Middle frontal gyrus (tissue), 1 donor: ENCODE measurements around the gene MSH4.
"Not testable (repeated sequence)": the region's sequence is repeated elsewhere in the genome, so short reads cannot be mapped to it uniquely, and the experiment has no call there.

ENCODE experiments used
- DNase-seq: peaks from one replicate; pipeline ENCODE4 v3.0.0-alpha.2; 2015; ENCODE audit warnings: low spot score; ENCODE audit errors: extremely low spot score

Gene MSH4

DNA sequence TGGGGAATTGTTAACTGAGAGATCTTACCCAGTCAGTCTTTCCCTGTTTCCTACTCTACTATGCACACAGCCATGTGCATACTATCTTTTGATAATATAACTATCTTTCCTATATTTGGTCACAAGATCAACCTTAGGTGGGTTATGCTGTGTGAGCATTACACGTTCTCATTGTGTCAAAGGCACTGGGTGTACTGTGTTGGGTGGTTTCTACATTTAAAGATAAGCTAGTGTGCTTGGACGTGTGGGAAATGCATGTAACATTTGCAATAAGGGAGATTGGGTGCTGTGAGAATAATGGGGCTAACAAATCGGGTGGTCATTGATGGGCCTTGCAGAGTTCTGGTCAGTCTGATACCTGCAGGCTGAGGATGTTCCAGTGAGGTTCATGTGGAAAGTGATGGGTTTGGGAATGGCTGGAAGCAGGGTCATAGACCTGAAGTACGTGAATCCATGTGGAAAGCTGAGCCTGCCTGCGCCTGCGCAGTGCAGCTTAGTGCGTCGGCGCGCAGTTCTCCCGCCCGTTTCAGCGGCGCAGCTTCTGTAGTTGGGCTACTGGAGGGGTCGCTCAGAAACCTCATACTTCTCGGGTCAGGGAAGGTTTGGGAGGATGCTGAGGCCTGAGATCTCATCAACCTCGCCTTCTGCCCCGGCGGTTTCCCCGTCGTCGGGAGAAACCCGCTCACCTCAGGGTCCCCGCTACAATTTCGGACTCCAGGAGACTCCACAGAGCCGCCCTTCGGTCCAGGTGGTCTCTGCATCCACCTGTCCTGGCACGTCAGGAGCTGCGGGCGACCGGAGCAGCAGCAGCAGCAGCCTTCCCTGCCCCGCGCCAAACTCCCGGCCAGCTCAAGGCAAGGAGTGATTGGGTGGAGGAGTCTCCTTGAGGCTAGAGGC lies at the start of gene MSH4:
Gene MSH4 (plus strand): TSS at position 507 of the 897 bp plus-strand sequence. CDS start 104 bp downstream, at position 611.
- DNase-seq, result no peak

DNA sequence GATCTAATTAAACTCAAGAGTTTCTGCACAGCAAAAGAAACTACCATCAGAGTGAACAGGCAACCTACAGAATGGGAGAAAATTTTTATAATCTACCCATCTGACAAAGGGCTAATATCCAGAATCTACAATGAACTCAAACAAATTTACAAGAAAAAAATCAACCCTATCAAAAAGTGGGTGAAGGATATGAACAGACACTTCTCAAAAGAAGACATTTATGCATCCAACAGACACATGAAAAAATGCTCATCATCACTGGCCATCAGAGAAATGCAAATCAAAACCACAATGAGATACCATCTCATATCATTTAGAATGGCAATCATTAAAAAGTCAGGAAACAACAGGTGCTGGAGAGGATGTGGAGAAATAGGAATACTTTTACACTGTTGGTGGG lies 39.5 kb upstream of the MSH4 start:
- not testable (repeated sequence) for DNase-seq

DNA sequence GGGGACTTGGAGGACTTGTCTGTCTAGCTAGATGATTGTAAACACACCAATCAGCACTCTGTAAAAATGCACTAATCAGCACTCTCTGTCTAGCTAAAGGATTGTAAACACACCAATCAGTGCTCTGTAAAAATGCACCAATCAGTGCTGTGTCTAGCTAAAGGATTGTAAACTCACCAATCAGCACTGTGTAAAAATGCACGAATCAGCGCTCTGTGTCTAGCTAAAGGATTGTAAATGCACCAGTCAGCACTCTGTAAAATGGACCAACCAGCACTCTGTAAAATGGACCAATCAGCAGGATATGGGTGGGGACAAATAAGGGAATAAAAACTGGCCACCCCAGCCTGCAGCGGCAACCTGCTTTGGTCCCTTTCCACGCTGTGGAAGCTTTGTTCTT lies 38.1 kb upstream of the MSH4 start:
- not testable (repeated sequence) for DNase-seq

DNA sequence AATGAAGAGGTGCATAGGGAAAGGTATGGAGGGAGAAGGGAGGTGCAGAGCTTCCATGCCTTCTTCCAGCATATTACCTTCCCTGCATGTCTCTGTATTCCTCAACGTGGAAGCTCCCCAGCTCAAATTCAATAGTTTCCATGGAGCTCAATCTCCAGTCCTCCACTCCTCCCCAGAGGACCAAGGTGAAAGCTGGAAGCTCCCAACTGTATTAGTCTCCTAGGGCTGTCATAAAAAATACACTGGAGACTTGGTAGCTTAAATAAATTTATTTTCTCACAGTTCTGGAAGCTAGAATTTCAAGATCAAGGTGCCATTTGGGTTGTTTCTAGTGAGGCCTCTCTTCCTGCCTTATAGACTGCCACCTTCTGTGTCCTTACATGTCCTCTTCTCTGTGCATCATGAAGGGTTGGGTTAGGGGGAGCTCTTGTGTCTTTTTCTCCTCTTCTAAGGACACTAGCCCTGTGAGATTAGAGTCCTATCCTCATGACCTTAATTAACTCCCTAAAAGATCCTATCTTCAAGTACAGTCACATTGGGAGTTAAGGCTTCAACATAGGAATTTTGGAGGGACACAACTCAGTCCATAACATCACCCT lies 32.5 kb upstream of the MSH4 start:
- no peak for DNase-seq

DNA sequence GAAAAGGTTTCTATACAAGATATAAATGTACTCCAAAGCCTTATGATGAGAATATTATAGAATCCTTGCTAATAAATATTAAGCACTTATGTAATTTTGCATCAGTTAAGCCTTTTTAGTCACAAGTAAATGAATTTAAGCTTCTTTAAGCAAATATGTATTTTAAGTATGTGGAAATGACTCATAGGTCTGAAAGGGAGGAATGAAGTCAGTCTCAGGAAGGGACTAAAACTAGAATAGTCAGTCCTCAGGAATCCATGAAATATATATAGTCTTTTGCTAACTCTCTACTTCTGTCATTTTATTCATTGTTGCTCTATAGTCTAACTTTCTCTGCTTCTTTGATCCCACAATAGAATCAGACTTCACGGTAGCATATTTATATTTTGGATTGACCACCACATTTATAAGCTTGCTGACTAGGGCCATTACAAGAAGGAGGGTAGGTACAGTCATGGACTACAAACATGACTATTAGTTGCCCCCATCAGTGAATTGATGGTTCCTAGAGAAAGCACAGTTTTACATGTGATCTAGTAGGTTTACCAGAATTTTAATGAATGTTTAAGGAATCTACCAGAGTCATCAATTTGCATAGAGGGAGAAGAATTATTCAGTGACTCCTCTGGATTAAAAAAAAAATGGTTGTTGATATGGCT lies 30.9 kb upstream of the MSH4 start:
- no peak for DNase-seq

DNA sequence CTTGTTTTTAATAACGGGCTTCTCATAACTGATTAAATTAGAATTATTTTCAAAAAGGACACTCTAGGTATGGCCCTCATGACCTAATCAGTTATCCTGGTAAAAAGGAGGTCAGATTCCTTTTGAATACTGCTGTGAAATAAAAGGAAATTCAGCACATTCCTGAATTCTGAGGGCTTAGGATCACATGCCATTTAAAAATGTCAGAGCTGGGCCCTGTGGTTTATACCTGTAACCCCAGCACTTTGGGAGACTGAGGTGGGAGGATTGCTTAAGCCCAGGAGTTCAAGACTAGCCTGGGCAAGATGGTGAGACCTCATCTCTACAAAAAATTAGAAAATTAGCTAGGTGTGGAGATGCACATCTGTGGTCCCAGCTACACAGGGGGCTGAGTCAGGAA lies 28.7 kb upstream of the MSH4 start:
- no peak for DNase-seq

DNA sequence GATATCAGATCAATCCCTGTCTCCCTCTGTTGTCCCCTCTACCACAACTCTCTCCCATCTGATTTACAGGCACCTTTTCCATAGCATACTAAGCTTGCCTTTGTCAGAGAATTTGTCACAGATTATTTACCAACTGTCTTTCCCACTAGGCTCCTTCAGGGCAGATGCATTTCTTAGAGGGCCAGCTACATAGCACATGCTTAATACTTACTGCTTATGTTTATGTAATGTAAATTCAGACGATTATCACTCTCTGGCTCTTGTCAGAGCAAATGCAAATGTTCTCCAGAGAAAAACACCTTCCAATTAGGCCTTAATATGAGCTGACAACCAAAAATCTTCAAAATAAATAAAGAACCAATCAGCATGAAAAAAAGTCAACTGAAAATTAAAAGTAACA lies 25.9 kb upstream of the MSH4 start:
- no peak for DNase-seq

DNA sequence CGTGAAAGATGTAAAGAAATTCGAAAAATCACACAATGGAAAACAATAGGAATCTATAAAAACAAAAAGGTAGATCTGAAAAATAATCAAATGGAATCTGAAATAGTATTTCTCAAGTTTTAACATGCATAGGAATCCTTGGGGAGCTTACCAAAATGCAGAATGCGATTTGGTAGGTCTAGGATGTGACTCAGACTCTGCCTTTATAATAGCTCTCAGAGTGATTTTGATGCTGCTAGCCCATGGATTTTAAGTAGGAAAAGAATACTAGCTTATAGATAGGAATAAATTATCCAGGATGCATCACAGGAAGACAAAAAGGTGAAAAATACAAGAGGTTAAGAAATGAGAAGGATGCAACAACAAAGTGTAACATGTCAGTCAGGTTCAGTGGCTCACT lies 24.7 kb upstream of the MSH4 start:
- DNase-seq, result no peak

DNA sequence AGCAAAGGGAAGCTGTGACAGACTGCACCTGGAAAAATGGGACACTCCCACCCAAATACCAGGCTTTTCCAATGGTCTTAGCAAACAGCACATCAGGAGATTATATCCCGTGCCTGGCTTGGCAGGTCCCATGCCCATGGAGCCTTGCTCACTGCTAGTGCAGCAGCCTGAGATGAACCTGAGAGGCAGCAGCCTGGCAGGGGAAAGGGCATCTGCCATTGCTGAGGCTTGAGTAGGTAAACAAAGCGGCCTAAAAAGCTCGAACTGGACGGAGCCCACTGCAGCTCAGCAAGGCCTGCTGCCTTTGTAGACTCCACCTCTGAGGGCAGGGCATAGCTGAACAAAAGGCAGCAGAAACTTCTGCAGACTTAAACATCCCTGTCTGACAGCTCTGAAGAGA lies 18.9 kb upstream of the MSH4 start:
- not testable (repeated sequence) for DNase-seq

DNA sequence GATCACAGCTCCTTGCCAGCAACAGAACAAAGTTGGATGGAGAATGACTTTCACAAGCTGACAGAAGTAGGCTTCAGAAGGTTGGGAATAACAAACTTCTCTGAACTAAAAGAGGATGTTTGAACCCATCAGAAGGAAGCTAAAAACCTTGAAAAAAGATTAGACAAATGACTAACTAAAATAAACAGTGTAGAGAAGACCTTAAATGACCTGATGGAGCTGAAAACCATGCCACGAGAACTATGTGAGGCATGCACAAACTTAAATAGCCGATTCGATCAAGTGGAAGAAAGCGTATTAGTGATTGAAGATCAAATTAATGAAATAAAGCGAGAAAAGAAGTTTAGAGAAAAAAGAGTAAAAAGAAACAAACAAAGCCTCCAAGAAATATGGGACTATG lies 18.0 kb upstream of the MSH4 start:
- not testable (repeated sequence) for DNase-seq

DNA sequence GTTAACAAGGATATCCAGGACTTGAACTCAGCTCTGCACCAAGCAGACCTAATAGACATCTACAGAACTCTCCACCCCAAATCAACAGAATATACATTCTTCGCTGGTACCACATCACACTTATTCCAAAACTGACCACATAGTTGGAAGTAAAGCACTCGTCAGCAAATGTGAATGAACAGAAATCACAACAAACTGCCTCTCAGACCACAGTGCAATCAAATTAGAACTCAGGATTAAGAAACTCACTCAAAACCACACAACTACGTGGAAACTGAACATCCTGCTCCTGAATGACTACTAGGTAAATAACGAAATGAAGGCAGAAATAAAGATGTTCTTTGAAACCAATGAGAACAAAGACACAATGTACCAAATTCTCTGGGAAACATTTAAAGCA lies 16.5 kb upstream of the MSH4 start:
- DNase-seq, result not testable (repeated sequence)

DNA sequence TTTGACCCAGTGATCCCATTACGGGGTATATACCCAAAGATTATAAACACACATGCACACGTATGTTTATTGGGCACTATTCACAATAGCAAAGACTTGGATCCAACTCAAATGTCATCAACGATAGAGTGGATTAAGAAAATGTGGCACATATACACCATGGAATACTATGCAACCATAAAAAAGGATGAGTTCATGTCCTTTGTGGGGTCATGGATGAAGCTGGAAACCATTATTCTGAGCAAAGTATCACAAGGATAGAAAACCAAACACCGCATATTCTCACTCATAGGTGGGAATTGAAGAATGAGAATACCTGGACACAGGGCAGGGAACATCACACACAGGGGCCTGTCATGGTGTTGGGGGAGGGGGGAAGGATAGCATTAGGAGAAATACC lies 12.8 kb upstream of the MSH4 start:
- not testable (repeated sequence) for DNase-seq

DNA sequence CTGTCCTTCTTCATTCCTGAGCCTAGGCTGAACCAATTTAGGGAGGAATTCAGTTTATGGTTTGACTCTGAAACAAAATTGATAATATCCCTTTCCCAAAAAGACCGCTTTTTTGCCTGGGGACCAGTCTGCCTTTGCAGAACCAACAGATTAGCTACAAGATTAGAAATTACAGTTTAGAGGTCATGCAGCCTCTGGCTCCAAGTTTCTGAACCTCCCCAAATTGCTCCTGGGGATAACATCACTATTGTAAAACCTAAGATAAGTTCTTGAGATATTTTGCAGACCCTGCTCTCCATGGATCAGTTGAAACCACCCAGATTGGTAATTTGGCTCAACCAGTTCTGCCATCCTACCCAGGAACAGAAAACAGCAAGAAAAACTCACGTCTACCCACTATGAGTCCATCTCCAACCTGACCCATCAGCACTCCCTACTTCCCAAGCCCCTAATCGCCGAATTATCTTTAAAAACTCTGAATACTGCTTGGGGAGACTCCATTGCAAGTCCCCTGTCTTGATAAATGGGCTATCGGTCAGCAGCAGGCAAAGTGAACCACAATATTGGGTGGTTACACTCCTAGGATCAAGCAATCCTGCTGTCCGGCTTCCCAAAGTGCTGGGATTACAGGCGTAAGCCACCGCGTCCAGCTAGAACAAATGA lies 11.2 kb upstream of the MSH4 start:
- DNase-seq, result no peak

DNA sequence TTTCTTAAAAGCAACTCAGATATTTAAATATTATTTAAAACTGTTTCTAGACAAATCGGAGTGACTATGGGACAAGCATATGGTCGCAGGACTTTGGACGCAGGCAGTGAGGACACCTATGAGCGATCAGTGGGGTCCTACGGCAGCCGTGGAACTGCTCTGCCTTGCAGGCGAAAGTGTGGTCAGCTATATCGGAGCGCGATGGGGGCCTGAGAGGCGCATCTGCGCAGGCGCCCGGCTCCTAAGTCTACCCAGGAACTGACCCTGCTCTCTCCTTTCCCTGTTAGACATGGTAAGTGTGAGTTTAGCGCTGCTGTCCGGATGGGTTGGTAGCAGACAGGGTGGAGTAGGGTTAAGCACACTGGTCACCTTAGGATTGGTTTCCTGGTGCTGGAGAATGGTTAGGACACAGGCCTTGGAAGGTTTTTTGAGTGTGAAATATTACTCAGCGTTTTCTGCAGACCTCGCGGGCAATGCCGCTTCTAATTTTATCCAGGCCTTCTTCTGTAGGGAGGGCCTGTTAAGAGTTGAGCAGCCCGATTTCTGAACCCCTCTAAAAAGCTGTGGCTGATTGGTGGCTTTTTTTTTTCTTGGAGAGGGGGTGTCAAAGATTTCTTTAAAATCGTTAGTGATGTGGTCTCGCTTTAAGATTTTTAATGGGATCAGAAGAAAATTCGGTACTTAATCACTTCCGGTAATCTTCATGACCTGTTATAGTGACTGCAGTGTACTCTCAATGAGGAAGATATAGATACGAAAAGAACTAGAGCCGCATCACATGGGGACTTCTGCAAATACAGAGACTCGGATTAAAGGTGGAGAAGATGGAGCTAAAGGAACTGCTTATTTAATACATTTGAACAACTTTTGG lies 10.5 kb upstream of the MSH4 start, which contains the start of gene RABGGTB:
Gene RABGGTB (plus strand): TSS at position 274 of the 871 bp plus-strand sequence. CDS start 16 bp downstream, at position 290.
- DNase-seq, result peak; percentile 91

DNA sequence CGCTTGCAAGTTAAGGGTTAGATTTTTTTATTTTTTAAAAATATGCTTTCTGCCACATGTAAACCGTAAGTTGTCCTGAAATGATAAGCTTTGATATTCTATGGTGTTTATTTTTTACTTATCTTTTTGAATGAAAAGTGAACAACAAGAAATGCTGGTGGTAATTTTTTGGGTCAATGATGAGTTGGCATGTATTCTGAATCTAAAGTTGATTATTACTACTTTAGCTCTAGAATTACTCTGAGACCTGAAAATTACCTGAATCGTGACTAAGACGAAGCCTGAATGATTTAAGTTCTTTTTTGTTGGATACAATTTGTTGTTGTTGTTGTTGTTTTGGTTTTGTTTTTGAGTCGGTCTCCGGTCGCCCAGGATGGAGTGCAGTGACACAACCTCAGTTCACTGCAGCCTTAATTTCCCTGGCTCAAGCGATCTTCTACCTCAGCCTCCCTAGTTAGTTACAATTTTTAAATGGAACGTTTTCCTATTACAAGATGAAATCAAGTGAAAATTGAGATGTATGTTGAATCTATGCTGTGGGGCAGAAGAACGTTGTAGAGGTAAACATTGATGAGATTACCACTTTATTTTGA lies 9.7 kb upstream of the MSH4 start:
- no peak for DNase-seq

DNA sequence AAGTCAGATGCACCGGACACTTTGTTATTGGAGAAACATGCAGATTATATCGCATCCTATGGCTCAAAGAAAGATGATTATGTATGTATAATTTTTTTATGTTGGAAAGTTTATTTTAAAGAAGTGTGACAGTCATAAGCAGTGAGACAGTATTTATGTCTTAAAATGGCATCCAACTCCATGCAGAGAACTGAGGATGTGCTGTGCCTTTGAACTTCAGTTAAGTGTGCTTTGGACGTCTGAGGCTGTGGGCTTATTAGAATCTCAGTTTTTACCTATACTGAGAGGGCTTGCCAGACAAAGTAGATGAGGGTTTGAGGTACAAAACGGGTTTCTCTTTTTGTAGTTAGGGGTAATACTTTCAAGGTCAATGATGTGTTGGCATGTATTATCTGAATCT lies 9.2 kb upstream of the MSH4 start:
- DNase-seq, result no peak

DNA sequence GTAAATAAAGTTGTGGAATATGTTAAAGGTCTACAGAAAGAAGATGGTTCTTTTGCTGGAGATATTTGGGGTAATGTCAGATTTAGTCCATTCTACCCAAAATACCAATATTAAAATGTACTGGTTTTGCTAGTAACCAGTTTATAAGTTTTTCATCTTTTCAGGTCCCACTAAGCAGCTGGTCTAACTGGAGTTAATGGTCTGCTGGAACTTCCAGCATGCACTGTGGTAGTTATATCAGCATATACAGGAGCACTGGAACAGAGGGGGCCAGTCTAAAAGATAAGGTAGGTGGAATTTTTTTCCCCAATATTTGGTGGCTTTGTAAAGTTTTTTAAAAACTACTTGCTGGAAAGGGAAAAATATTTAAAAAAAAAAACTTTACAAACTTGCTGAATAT lies 6.7 kb upstream of the MSH4 start:
- DNase-seq, result no peak

DNA sequence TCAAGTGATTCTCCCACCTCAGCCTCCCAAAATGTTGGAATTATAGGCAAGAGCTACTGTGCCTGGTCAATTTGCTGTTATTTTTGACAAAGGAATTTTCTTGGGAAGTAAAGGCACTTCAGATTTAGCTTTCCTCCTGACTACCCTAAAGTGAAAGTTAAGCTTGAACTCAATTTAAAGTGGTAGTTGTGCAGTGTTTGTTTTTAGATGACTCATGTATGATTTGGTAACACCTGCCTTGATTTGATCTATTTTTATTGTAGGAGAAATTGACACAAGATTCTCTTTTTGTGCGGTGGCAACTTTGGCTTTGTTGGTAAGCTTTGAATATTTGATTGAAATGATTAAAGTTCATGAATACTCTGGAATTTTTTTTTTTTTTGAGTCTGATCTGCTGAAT lies 5.7 kb upstream of the MSH4 start:
- DNase-seq, result no peak

DNA sequence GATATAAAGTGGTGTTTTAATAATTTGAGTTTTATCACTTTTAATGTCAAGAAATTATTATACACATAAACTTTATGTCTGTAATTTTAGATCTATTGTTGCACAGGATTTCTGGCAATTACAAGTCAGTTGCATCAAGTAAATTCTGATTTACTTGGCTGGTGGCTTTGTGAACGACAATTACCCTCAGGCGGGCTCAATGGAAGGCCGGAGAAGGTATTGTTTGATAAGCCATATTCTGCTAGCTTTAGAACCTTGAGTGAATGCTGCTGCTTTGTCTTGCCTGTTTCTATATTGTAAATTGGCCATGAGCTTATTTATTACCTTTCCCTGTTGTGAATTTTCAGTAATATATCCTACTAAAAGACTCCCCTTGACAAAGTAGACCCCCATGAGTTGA lies 4.6 kb upstream of the MSH4 start:
- no peak for DNase-seq

DNA sequence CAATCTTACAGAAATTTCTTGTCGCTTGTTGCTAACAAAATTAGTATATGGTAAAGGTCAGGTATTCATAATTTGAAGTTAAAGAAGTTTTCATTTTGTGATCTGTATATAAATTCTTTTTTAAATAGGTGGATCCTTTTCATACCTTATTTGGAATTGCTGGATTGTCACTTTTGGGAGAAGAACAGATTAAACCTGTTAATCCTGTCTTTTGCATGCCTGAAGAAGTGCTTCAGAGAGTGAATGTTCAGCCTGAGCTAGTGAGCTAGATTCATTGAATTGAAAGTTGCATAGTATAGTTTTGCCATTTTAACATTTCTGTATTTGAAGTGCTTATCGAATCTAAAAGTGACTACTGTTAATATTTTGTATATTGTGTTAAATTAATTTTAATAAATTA lies 2.3 kb upstream of the MSH4 start:
- DNase-seq, result no peak
